CD4-positive, CD25-positive, alpha-beta regulatory T cell (primary cell): ENCODE data around the gene IGFBP2. TPM values are rescaled to one million over a fixed set of nuclear protein-coding genes. Genes with fewer than 3 reads are reported as not detected.

Experiments used
- ATAC-seq, 2 donors: fragments of 150-1000 bp; cut with Tn5 transposase; one replicate each; pipeline ENCODE4 v1.10.0; 2021; ENCODE audit warnings: low read depth in 2 of 2, moderate number of reproducible peaks in 2 of 2, moderate library complexity in 1 of 2
- DNase-seq, 3 donors: peaks; one replicate each; pipeline versions ENCODE4 v3.0.0 to v3.0.0-alpha.2; 2012 to 2022; ENCODE audit warnings: mixed read lengths in 1 of 3
- H3K27ac ChIP-seq: one replicate; pipeline ENCODE4 v1.7.0; 2013; ENCODE audit warnings: mild to moderate bottlenecking, low read length; ENCODE audit not compliant: insufficient read depth, poor library complexity, severe bottlenecking
- H3K27me3 ChIP-seq: one replicate; pipeline ENCODE4 v1.7.0; 2013; ENCODE audit warnings: low read length; ENCODE audit not compliant: control insufficient read depth, insufficient read depth
- H3K36me3 ChIP-seq: one replicate; pipeline ENCODE4 v1.7.0; 2013; ENCODE audit warnings: mild to moderate bottlenecking, low read length, moderate library complexity; ENCODE audit not compliant: control insufficient read depth, insufficient read depth
- H3K4me1 ChIP-seq: 2 replicates; pipeline ENCODE4 v1.7.0; 2013; ENCODE audit warnings: mild to moderate bottlenecking, low read length; ENCODE audit not compliant: insufficient read depth, control insufficient read depth, poor library complexity, severe bottlenecking
- H3K4me3 ChIP-seq: one replicate; pipeline ENCODE4 v1.7.0; 2013; ENCODE audit warnings: low read depth, mild to moderate bottlenecking, low read length, moderate library complexity
- H3K9me3 ChIP-seq, 2 experiments: 1 replicate in 1 of 2; 2 replicates in 1 of 2; pipeline ENCODE4 v1.7.0; 2013; ENCODE audit warnings: low read length in 2 of 2, mild to moderate bottlenecking in 1 of 2, moderate library complexity in 1 of 2; ENCODE audit not compliant: control insufficient read depth in 2 of 2
- H3K27ac Mint-ChIP-seq, 3 donors: one replicate each; pipeline ENCODE4 v1.8.0; 2020 to 2022; ENCODE audit warnings: mild to moderate bottlenecking in 3 of 3, mixed read lengths in 3 of 3, moderate library complexity in 2 of 3
- H3K27me3 Mint-ChIP-seq: one replicate; pipeline ENCODE4 v1.8.0; 2022; ENCODE audit warnings: mild to moderate bottlenecking, mixed read lengths
- H3K36me3 Mint-ChIP-seq: one replicate; pipeline ENCODE4 v1.8.0; 2020; ENCODE audit warnings: mixed read lengths
- H3K4me1 Mint-ChIP-seq, 4 donors: one replicate each; pipeline ENCODE4 v1.8.0; 2020 to 2022; ENCODE audit warnings: mixed read lengths in 4 of 4, mild to moderate bottlenecking in 1 of 4
- H3K4me3 Mint-ChIP-seq, 4 donors: one replicate each; pipeline ENCODE4 v1.8.0; 2020 to 2022; ENCODE audit warnings: mild to moderate bottlenecking in 4 of 4, mixed read lengths in 4 of 4, moderate library complexity in 3 of 4
- H3K9me3 Mint-ChIP-seq, 7 donors: one replicate each; pipeline ENCODE4 v1.8.0; 2020 to 2022; ENCODE audit warnings: mixed read lengths in 7 of 7, mild to moderate bottlenecking in 3 of 7, moderate library complexity in 2 of 7
- polyA plus RNA-seq, 4 donors: library from polyadenylated mRNA; unstranded; fragments of 300-500 nt; fragmentation: Illumina TruSeq; gene quantifications; one replicate each; pipeline ENCODE4 v1.2.3, GENCODE V29; 2021
- total RNA-seq: library from RNA; stranded (reverse); gene quantifications from one replicate; pipeline ENCODE4 v1.2.3, GENCODE V29; 2022

Gene IGFBP2
- total and polyA plus RNA-seq, 5 donors from 2014 or later = not detected

DNA sequence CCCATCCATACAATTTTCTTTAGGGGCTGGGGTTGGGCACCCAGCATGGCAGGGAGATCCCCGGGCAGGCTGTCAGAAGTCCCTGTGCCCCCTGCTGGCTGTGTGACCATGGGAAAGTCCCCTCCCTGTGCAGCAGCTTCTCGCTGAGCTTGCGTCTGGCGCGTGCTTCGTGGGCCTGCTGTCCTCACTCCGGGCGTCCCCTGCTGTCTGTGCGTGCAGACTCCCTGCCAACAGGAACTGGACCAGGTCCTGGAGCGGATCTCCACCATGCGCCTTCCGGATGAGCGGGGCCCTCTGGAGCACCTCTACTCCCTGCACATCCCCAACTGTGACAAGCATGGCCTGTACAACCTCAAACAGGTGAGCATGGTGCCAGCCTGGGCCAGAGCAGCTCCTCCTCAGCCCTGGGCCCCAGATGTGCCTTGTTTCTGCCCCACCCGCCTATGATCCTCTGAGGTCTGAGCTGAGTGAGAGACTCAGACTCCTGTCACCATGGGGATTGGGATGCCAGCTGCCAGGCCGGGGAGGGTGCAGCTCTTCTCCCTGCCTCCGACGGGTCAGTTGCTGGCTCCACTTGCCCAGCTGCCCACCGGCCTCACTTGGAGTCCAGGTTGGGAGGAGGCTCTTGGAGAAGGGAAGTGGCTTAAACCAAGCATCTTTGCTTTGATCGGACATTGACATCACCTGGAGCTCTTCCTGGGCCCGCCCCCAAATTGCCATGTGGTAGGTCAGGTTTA lies 28.6 kb downstream of the IGFBP2 start:
- H3K27ac Mint-ChIP-seq = no peak overlapping the region
- Histone ChIP-seq H3K36me3 (no peaks in the 10 kb centered on the region), H3K27me3 (no peaks in the 10 kb centered on the region), H3K4me3 (no peak overlapping the region), H3K4me1 (no peaks in the 10 kb centered on the region), H3K9me3 (no peaks in the 10 kb centered on the region), H3K27ac (no peak overlapping the region)
- ATAC-seq = no peak
- H3K36me3 Mint-ChIP-seq = no peaks in the 10 kb centered on the region
- no peaks in the 10 kb centered on the region for H3K9me3 Mint-ChIP-seq
- H3K4me1 Mint-ChIP-seq = peaks cover 0 to 4% (median 2%) of the 10 kb centered on the region in 4 donors
- no peak overlapping the region for H3K4me3 Mint-ChIP-seq
- H3K27me3 Mint-ChIP-seq = peaks cover 12% of the 10 kb centered on the region
- no peak for DNase-seq

GRCh38 chr2:216663106-216663505 lies 29.9 kb downstream of the IGFBP2 start:
- Mint-ChIP-seq H3K4me3 (no peak overlapping the region), H3K27ac (no peak overlapping the region), H3K9me3 (no peaks in the 10 kb centered on the region), H3K4me1 (peaks cover 0 to 5% (median 2%) of the 10 kb centered on the region in 4 donors), H3K36me3 (no peaks in the 10 kb centered on the region), H3K27me3 (peaks cover 11% of the 10 kb centered on the region)
- DNase-seq = no peak
- H3K27me3 ChIP-seq = no peaks in the 10 kb centered on the region
- H3K4me3 ChIP-seq = no peak overlapping the region
- H3K9me3 ChIP-seq = no peaks in the 10 kb centered on the region
- no peaks in the 10 kb centered on the region for H3K4me1 ChIP-seq
- no peaks in the 10 kb centered on the region for H3K36me3 ChIP-seq
- H3K27ac ChIP-seq = no peak overlapping the region
- no peak for ATAC-seq

DNA sequence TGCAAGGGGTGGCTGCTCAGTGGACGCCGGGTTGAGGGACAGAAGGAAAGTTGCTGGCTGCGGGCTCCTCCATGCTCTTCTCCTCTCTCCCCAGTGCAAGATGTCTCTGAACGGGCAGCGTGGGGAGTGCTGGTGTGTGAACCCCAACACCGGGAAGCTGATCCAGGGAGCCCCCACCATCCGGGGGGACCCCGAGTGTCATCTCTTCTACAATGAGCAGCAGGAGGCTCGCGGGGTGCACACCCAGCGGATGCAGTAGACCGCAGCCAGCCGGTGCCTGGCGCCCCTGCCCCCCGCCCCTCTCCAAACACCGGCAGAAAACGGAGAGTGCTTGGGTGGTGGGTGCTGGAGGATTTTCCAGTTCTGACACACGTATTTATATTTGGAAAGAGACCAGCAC lies 30.6 kb downstream of the IGFBP2 start:
- H3K36me3 Mint-ChIP-seq = no peaks in the 10 kb centered on the region
- peaks cover 0 to 5% (median 2%) of the 10 kb centered on the region in 4 donors for H3K4me1 Mint-ChIP-seq
- no peak overlapping the region for H3K4me3 Mint-ChIP-seq
- H3K27me3 Mint-ChIP-seq = peaks cover 9% of the 10 kb centered on the region
- Histone ChIP-seq H3K4me1 (no peaks in the 10 kb centered on the region), H3K27ac (no peak overlapping the region), H3K36me3 (no peaks in the 10 kb centered on the region), H3K9me3 (no peaks in the 10 kb centered on the region), H3K4me3 (no peak overlapping the region), H3K27me3 (no peaks in the 10 kb centered on the region)
- H3K27ac Mint-ChIP-seq = no peak overlapping the region
- no peaks in the 10 kb centered on the region for H3K9me3 Mint-ChIP-seq
- ATAC-seq (no peak), DNase-seq (no peak)

- Mint-ChIP-seq H3K4me3 (no peak overlapping the region), H3K27me3 (peaks cover 16% of the 10 kb centered on the region), H3K36me3 (no peaks in the 10 kb centered on the region), H3K9me3 (no peaks in the 10 kb centered on the region), H3K27ac (no peak overlapping the region), H3K4me1 (peaks cover 0 to 5% (median 2%) of the 10 kb centered on the region in 4 donors)
- Histone ChIP-seq H3K27me3 (no peaks in the 10 kb centered on the region), H3K4me1 (no peaks in the 10 kb centered on the region), H3K4me3 (no peak overlapping the region), H3K27ac (no peak overlapping the region), H3K9me3 (no peaks in the 10 kb centered on the region), H3K36me3 (no peaks in the 10 kb centered on the region)
- ATAC-seq = no peak
- no peak for DNase-seq
These were observed 31.4 kb downstream of the IGFBP2 start for GRCh38 chr2:216664593-216665034.

DNA sequence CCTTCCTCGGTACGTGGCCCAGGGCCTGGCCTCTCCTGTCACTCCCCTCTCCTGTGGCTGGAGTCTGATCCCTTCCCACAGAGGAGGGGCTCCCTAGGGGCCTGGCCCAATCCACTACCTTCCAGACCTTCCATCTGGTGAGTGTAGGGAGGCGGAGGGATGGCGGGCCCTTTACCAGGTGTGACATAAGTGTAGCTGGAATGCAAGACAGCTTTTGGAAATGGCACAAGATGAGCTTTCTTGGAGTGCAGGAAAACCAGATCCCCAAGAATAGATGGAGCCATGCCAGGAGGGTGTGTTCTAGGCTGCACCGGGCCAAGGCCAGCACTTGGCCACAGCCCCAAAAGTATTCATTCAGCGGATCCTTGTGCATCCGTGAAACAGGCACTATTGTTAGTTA lies 32.0 kb downstream of the IGFBP2 start:
- Mint-ChIP-seq H3K27me3 (peaks cover 14% of the 10 kb centered on the region), H3K4me1 (peaks cover 0 to 5% (median 2%) of the 10 kb centered on the region in 4 donors), H3K36me3 (no peaks in the 10 kb centered on the region), H3K9me3 (no peaks in the 10 kb centered on the region), H3K27ac (no peak overlapping the region), H3K4me3 (no peak overlapping the region)
- no peak overlapping the region for H3K27ac ChIP-seq
- H3K27me3 ChIP-seq = no peaks in the 10 kb centered on the region
- no peak overlapping the region for H3K4me3 ChIP-seq
- ATAC-seq (no peak), DNase-seq (no peak)
- H3K9me3 ChIP-seq = no peaks in the 10 kb centered on the region
- H3K4me1 ChIP-seq = no peaks in the 10 kb centered on the region
- no peaks in the 10 kb centered on the region for H3K36me3 ChIP-seq

- no peak for ATAC-seq
- Mint-ChIP-seq H3K36me3 (no peaks in the 10 kb centered on the region), H3K4me3 (no peak overlapping the region)
These were observed 32.5 kb downstream of the IGFBP2 start for GRCh38 chr2:216665717-216666116.

GRCh38 chr2:216666461-216667233 lies 33.4 kb downstream of the IGFBP2 start:
- DNase-seq (peak; percentile 40 to 67 (median 55)), ATAC-seq (peak; percentile 69 to 71)
- Mint-ChIP-seq H3K4me3 (no peak overlapping the region), H3K27me3 (peaks cover 10% of the 10 kb centered on the region), H3K4me1 (peaks cover 0 to 5% (median 2%) of the 10 kb centered on the region in 4 donors), H3K9me3 (no peaks in the 10 kb centered on the region), H3K36me3 (no peaks in the 10 kb centered on the region), H3K27ac (no peak overlapping the region)
- Histone ChIP-seq H3K27ac (no peak overlapping the region), H3K27me3 (no peaks in the 10 kb centered on the region), H3K4me3 (no peak overlapping the region), H3K9me3 (no peaks in the 10 kb centered on the region), H3K36me3 (no peaks in the 10 kb centered on the region), H3K4me1 (no peaks in the 10 kb centered on the region)

More at GRCh38 chr2:216665717-216666116, 32.5 kb downstream of the IGFBP2 start:
- H3K4me1 Mint-ChIP-seq = peaks cover 0 to 5% (median 2%) of the 10 kb centered on the region in 4 donors
- no peaks in the 10 kb centered on the region for H3K9me3 ChIP-seq
- no peak for DNase-seq
- peaks cover 10% of the 10 kb centered on the region for H3K27me3 Mint-ChIP-seq
- H3K36me3 ChIP-seq = no peaks in the 10 kb centered on the region
- H3K27ac ChIP-seq = no peak overlapping the region
- no peak overlapping the region for H3K4me3 ChIP-seq
- H3K9me3 Mint-ChIP-seq = no peaks in the 10 kb centered on the region
- H3K27me3 ChIP-seq = no peaks in the 10 kb centered on the region
- no peak overlapping the region for H3K27ac Mint-ChIP-seq
- no peaks in the 10 kb centered on the region for H3K4me1 ChIP-seq
